Posterior vena cava (tissue), 2 donors: ENCODE data around the gene KRTCAP2. TPM values are rescaled to one million over a fixed set of nuclear protein-coding genes. Genes with fewer than 3 reads are reported as not detected.

Experiments
- DNase-seq: peaks from one replicate; pipeline ENCODE4 v3.0.0-alpha.2; 2020; ENCODE audit warnings: low spot score
- intact Hi-C, 2 donors: fragments of 100-400 bp; cut with DNase I; formaldehyde crosslinking; loops; one replicate each; pipeline versions ENCODE4 v1.14.1 to v1.14.2; 2022 to 2023
- total RNA-seq, 2 donors: library from RNA; stranded (reverse); fragmentation: NEBNext Ultra II Directional; extraction: Animal tissue kit (Norgen Biotek cat#: 25700); gene quantifications; one replicate each; pipeline ENCODE4 v1.2.1, GENCODE V29; 2021
- donor health status: DM: yes; HTN: yes; CAD: no.
- donor health status: DM: yes; HTN: yes; CAD: no.

KRTCAP2 gene
- total RNA-seq, 2 donors from 2014 or later, result 145 to 146 TPM

GRCh38 chr1:155127105-155127966, 45.8 kb downstream of the KRTCAP2 start, which contains the start of gene EFNA1:
EFNA1 (plus strand) TSS chr1:155127876; CDS start chr1:155127978, 102 bp downstream.
- DNase-seq, result peak; percentile 87

GRCh38 chr1:155126556-155127104, 46.5 kb downstream of the KRTCAP2 start:
- intact Hi-C loops, result loop anchor here in 1 of 2 donors (5.0 kb wide), 1 partner anchor 34 kb away; no protein-coding TSS in a partner anchor
- DNase-seq, result no peak

More at GRCh38 chr1:155127105-155127966, 45.8 kb downstream of the KRTCAP2 start, which contains the start of gene EFNA1:
- intact Hi-C loops, result loop anchor here in 1 of 2 donors (5.0 kb wide), 1 partner anchor 35 kb away; no protein-coding TSS in a partner anchor

GRCh38 chr1:155125946-155126555, 47.1 kb downstream of the KRTCAP2 start:
- intact Hi-C loops, result loop anchor here in 1 of 2 donors (5.0 kb wide), 1 partner anchor 34 kb away; no protein-coding TSS in a partner anchor
- peak; percentile 86 for DNase-seq

GRCh38 chr1:155125511-155125945, 47.6 kb downstream of the KRTCAP2 start:
- intact Hi-C loops, result loop anchor here in 1 of 2 donors (5.0 kb wide), 1 partner anchor 33 kb away; no protein-coding TSS in a partner anchor
- DNase-seq, result no peak

- intact Hi-C loops, result loop anchor here in 1 of 2 donors (5.0 kb wide), 1 partner anchor 32 kb away; no protein-coding TSS in a partner anchor
Observed at GRCh38 chr1:155124503-155125463, 48.3 kb downstream of the KRTCAP2 start.

GRCh38 chr1:155123801-155124200, 49.3 kb downstream of the KRTCAP2 start:
- intact Hi-C loops, result no loop called here
- DNase-seq, result no peak

More at GRCh38 chr1:155124503-155125463, 48.3 kb downstream of the KRTCAP2 start:
- DNase-seq, result no peak

GRCh38 chr1:155122308-155122707, 50.8 kb downstream of the KRTCAP2 start:
- DNase-seq, result no peak
- intact Hi-C loops, result no loop called here

GRCh38 chr1:155121249-155121648, 51.9 kb downstream of the KRTCAP2 start:
- intact Hi-C loops, result no loop called here
- DNase-seq, result no peak

- intact Hi-C loops, result no loop called here
- no peak for DNase-seq
Observed at GRCh38 chr1:155120253-155120652, 52.9 kb downstream of the KRTCAP2 start.

Other genes with a start within 250 kb of the KRTCAP2 start
- gene PMVK, start 236.6 kb downstream of the KRTCAP2 start, total RNA-seq, result 10 to 100 TPM; 26.5 to 31.5 TPM
- gene PBXIP1, start 217.2 kb downstream of the KRTCAP2 start, total RNA-seq, result 100 to 1,000 TPM in 1 of 2 donors, 10 to 100 TPM in 1; 95.3 to 138 TPM
- gene PYGO2, start 211.5 kb downstream of the KRTCAP2 start, total RNA-seq, result 10 to 100 TPM; 17.0 to 19.2 TPM
- 100 to 1,000 TPM; 135 to 149 TPM for gene SHC1, start 202.6 kb downstream of the KRTCAP2 start, total RNA-seq
- 10 to 100 TPM; 22.5 to 23.4 TPM for gene CKS1B, start 198.6 kb downstream of the KRTCAP2 start, total RNA-seq
- gene FLAD1, start 190.0 kb downstream of the KRTCAP2 start, total RNA-seq, result 10 to 100 TPM; 18.3 to 21.6 TPM
- not detected for gene LENEP, start 179.7 kb downstream of the KRTCAP2 start, total RNA-seq
- gene ZBTB7B, start 170.5 kb downstream of the KRTCAP2 start, total RNA-seq, result 10 to 100 TPM; 50.5 to 72.8 TPM
- 1 to 10 TPM in 1 of 2 donors, under 1 TPM in 1; 0.48 to 1.1 TPM for gene DCST2, start 139.5 kb downstream of the KRTCAP2 start, total RNA-seq
- gene DCST1, start 139.5 kb downstream of the KRTCAP2 start, total RNA-seq, result not detected
- 100 to 1,000 TPM; 146 to 178 TPM for gene ADAM15, start 122.0 kb downstream of the KRTCAP2 start, total RNA-seq
- gene EFNA4, start 109.6 kb downstream of the KRTCAP2 start, total RNA-seq, result 1 to 10 TPM; 2.0 to 2.6 TPM
- 1 to 10 TPM; 2.0 TPM for gene EFNA3, start 94.5 kb downstream of the KRTCAP2 start, total RNA-seq
- gene EFNA1, start 45.4 kb downstream of the KRTCAP2 start, total RNA-seq, result 10 to 100 TPM; 12.6 to 13.2 TPM
- gene SLC50A1, start 37.5 kb downstream of the KRTCAP2 start, total RNA-seq, result 10 to 100 TPM; 24.5 TPM
- gene DPM3, start 32.8 kb downstream of the KRTCAP2 start, total RNA-seq, result 10 to 100 TPM; 53.1 to 75.2 TPM
- gene TRIM46, start 545 bp upstream of the KRTCAP2 start, total RNA-seq, result 1 to 10 TPM; 1.3 to 2.1 TPM
- 10 to 100 TPM; 46.3 to 96.6 TPM for gene THBS3, start 34.6 kb upstream of the KRTCAP2 start, total RNA-seq
- gene MTX1, start 35.4 kb upstream of the KRTCAP2 start, total RNA-seq, result 10 to 100 TPM; 20.9 to 26.8 TPM
- gene ENTREP3, start 82.2 kb upstream of the KRTCAP2 start, total RNA-seq, result 10 to 100 TPM; 21.3 to 25.3 TPM
- gene SCAMP3, start 89.1 kb upstream of the KRTCAP2 start, total RNA-seq, result 10 to 100 TPM; 34.7 to 37.3 TPM
- 10 to 100 TPM; 31.2 to 32.3 TPM for gene CLK2, start 100.2 kb upstream of the KRTCAP2 start, total RNA-seq
- gene HCN3, start 104.2 kb upstream of the KRTCAP2 start, total RNA-seq, result 1 to 10 TPM; 1.4 to 1.5 TPM
- not detected for gene PKLR, start 128.1 kb upstream of the KRTCAP2 start, total RNA-seq
- 10 to 100 TPM; 86.7 to 93.0 TPM for gene FDPS, start 135.6 kb upstream of the KRTCAP2 start, total RNA-seq
- 10 to 100 TPM; 32.5 to 34.6 TPM for gene RUSC1, start 147.6 kb upstream of the KRTCAP2 start, total RNA-seq